H9 (cell line): ENCODE measurements around the gene FZD2. TPM values are rescaled to one million over a fixed set of nuclear protein-coding genes. Genes with fewer than 3 reads are reported as not detected.
"Not testable (repeated sequence)": the region's sequence is repeated elsewhere in the genome, so short reads cannot be mapped to it uniquely, and the experiment has no call there.

Experiments
- DNase-seq: peaks from one replicate; pipeline ENCODE4 v3.0.0-alpha.2; 2017
- H2AFZ ChIP-seq: one replicate; pipeline ENCODE4 v1.6.1; 2013; ENCODE audit warnings: mild to moderate bottlenecking, low read length, control low read depth, moderate library complexity
- H2AK5ac ChIP-seq: 2 replicates; pipeline ENCODE4 v1.6.1; 2013; ENCODE audit warnings: low read length, control low read depth, mixed read lengths; ENCODE audit not compliant: insufficient read length
- H2BK120ac ChIP-seq: one replicate; pipeline ENCODE4 v1.6.1; 2013; ENCODE audit warnings: low read depth, mild to moderate bottlenecking, low read length, control low read depth, inconsistent platforms; ENCODE audit not compliant: poor library complexity, severe bottlenecking
- H2BK12ac ChIP-seq: 2 replicates; pipeline ENCODE4 v1.6.1; 2013; ENCODE audit warnings: low read length, control low read depth, mixed read lengths, low read depth; ENCODE audit not compliant: insufficient read length
- H2BK15ac ChIP-seq: 2 replicates; pipeline ENCODE4 v1.6.1; 2013; ENCODE audit warnings: low read depth, low read length, control low read depth
- H2BK20ac ChIP-seq: one replicate; pipeline ENCODE4 v1.6.1; 2013; ENCODE audit warnings: low read depth, mild to moderate bottlenecking, low read length, control low read depth, inconsistent platforms; ENCODE audit not compliant: poor library complexity, severe bottlenecking
- H2BK5ac ChIP-seq: 2 replicates; pipeline ENCODE4 v1.6.1; 2013; ENCODE audit warnings: low read length, control low read depth, mixed read lengths; ENCODE audit not compliant: insufficient read length
- H3K14ac ChIP-seq: 2 replicates; pipeline ENCODE4 v1.6.1; 2013; ENCODE audit warnings: low read length, control low read depth; ENCODE audit not compliant: insufficient read depth
- H3K18ac ChIP-seq: 2 replicates; pipeline ENCODE4 v1.6.1; 2013; ENCODE audit warnings: low read depth, mild to moderate bottlenecking, mixed read lengths, low read length, control low read depth; ENCODE audit not compliant: insufficient read length
- H3K23ac ChIP-seq: 2 replicates; pipeline ENCODE4 v1.6.1; 2013; ENCODE audit warnings: low read length, control low read depth, mixed read lengths, low read depth; ENCODE audit not compliant: insufficient read length
- H3K23me2 ChIP-seq: 2 replicates; pipeline ENCODE4 v1.6.1; 2013; ENCODE audit warnings: low read depth, mild to moderate bottlenecking, mixed read lengths, low read length, control low read depth; ENCODE audit not compliant: insufficient read length, poor library complexity, severe bottlenecking
- H3K27ac ChIP-seq: 2 replicates; pipeline ENCODE4 v1.5.1; 2013; ENCODE audit warnings: low read length, control low read depth, mixed read lengths, low read depth; ENCODE audit not compliant: insufficient read length
- H3K27me3 ChIP-seq: 2 replicates; pipeline ENCODE4 v1.6.1; 2013; ENCODE audit warnings: low read length, control low read depth, inconsistent platforms; ENCODE audit not compliant: insufficient read depth
- H3K4ac ChIP-seq: 2 replicates; pipeline ENCODE4 v1.6.1; 2013; ENCODE audit warnings: low read depth, mild to moderate bottlenecking, control low read depth, inconsistent platforms, low read length, moderate library complexity
- H3K4me1 ChIP-seq: 2 replicates; pipeline ENCODE4 v1.6.1; 2013; ENCODE audit warnings: low read length, control low read depth, inconsistent platforms; ENCODE audit not compliant: insufficient read depth
- H3K4me2 ChIP-seq: 2 replicates; pipeline ENCODE4 v1.6.1; 2013; ENCODE audit warnings: low read length, control low read depth, mixed read lengths; ENCODE audit not compliant: insufficient read length, insufficient read depth
- H3K56ac ChIP-seq: 2 replicates; pipeline ENCODE4 v1.6.1; 2013; ENCODE audit warnings: low read depth, mild to moderate bottlenecking, mixed read lengths, low read length, control low read depth; ENCODE audit not compliant: insufficient read length
- H3K79me1 ChIP-seq: 2 replicates; pipeline ENCODE4 v1.6.1; 2013; ENCODE audit warnings: low read depth, mild to moderate bottlenecking, moderate library complexity, low read length, control low read depth, inconsistent platforms; ENCODE audit not compliant: insufficient read depth, poor library complexity, severe bottlenecking
- H3K79me2 ChIP-seq: 2 replicates; pipeline ENCODE4 v1.6.1; 2013; ENCODE audit warnings: low read length, control low read depth, inconsistent platforms; ENCODE audit not compliant: insufficient read depth
- H3K9ac ChIP-seq: 2 replicates; pipeline ENCODE4 v1.6.1; 2013; ENCODE audit warnings: low read length, control low read depth, mixed read lengths; ENCODE audit not compliant: insufficient read length; ENCODE audit errors: extremely low read depth
- H3K9me3 ChIP-seq: one replicate; pipeline ENCODE4 v1.6.1; 2013; ENCODE audit warnings: low read depth, low read length, inconsistent platforms; ENCODE audit not compliant: control insufficient read depth
- H3T11ph ChIP-seq: one replicate; pipeline ENCODE4 v1.6.1; 2013; ENCODE audit warnings: mild to moderate bottlenecking, low read length, control low read depth, inconsistent platforms
- H4K20me1 ChIP-seq: one replicate; pipeline ENCODE4 v1.6.1; 2013; ENCODE audit not compliant: control insufficient read depth, insufficient read length, insufficient read depth
- H4K5ac ChIP-seq: 2 replicates; pipeline ENCODE4 v1.6.1; 2013; ENCODE audit warnings: low read depth, mild to moderate bottlenecking, mixed read lengths, low read length, control low read depth; ENCODE audit not compliant: insufficient read length
- H4K8ac ChIP-seq: replicated peaks from 2 replicates; pipeline ENCODE4 v1.6.1; 2013; ENCODE audit warnings: low read length, control low read depth, mixed read lengths, low read depth; ENCODE audit not compliant: insufficient read length
- H4K91ac ChIP-seq: 2 replicates; pipeline ENCODE4 v1.6.1; 2013; ENCODE audit warnings: low read depth, mild to moderate bottlenecking, moderate library complexity, mixed read lengths, low read length, control low read depth; ENCODE audit not compliant: insufficient read length
- H3K27ac Mint-ChIP-seq, 3 experiments: 2 replicates in 2 of 3; 3 replicates in 1 of 3; pipeline ENCODE4 v1.8.0; 2020 to 2021; ENCODE audit warnings: mixed read lengths in 3 of 3, mild to moderate bottlenecking in 1 of 3, moderate library complexity in 1 of 3
- H3K27me3 Mint-ChIP-seq: 2 replicates; pipeline ENCODE4 v1.8.0; 2021; ENCODE audit warnings: low read depth, mild to moderate bottlenecking, moderate library complexity, mixed read lengths
- H3K36me3 Mint-ChIP-seq, 3 experiments: 2 replicates in 2 of 3; 3 replicates in 1 of 3; pipeline ENCODE4 v1.8.0; 2020 to 2021; ENCODE audit warnings: low read depth in 3 of 3, mixed read lengths in 3 of 3; ENCODE audit not compliant: insufficient read depth in 1 of 3
- H3K4me1 Mint-ChIP-seq, 2 experiments: 2 replicates each; pipeline ENCODE4 v1.8.0; 2020; ENCODE audit warnings: mixed read lengths in 2 of 2
- H3K4me3 Mint-ChIP-seq, 2 experiments: 2 replicates in 1 of 2; 3 replicates in 1 of 2; pipeline ENCODE4 v1.8.0; 2020 to 2021; ENCODE audit warnings: mild to moderate bottlenecking in 2 of 2, mixed read lengths in 2 of 2, moderate library complexity in 1 of 2
- H3K9me3 Mint-ChIP-seq, 2 experiments: 2 replicates in 1 of 2; 3 replicates in 1 of 2; pipeline ENCODE4 v1.8.0; 2020; ENCODE audit warnings: mild to moderate bottlenecking in 2 of 2, mixed read lengths in 2 of 2, moderate library complexity in 1 of 2
- WGBS: extraction: QIAGEN DNeasy Blood & Tissue Kit; methylation state at CpG from one replicate; pipeline ENCODE4 v1.1.7; 2013; ENCODE audit warnings: missing lambda C conversion rate, low lambda C conversion rate, mixed read lengths; ENCODE audit not compliant: insufficient read length; ENCODE audit errors: extremely low coverage; 5-methylcytosine and 5-hydroxymethylcytosine counted together
- total RNA-seq: library from RNA; stranded (reverse); gene quantifications from 2 replicates; pipeline ENCODE4 v1.2.1, GENCODE V29; 2021

Gene FZD2
- total RNA-seq, 1 experiment from 2014 or later = 18.2 TPM

GRCh38 chr17:44590762-44591161, 33.5 kb downstream of the FZD2 start:
- WGBS = no CpG with 5 or more reads among the region's 2 CpGs
- H3K4me2 ChIP-seq, H3K79me1 ChIP-seq, H2BK120ac ChIP-seq, H3K9ac ChIP-seq, H2BK12ac ChIP-seq, H2AFZ ChIP-seq, H3K9me3 ChIP-seq, H3K27ac ChIP-seq, H4K5ac ChIP-seq, H3K56ac ChIP-seq, H3K9me3 Mint-ChIP-seq, H3K23me2 ChIP-seq, H3K23ac ChIP-seq, H3T11ph ChIP-seq, H3K27ac Mint-ChIP-seq, H3K36me3 Mint-ChIP-seq, H3K18ac ChIP-seq, H3K4me1 Mint-ChIP-seq, H3K79me2 ChIP-seq, H2BK5ac ChIP-seq, H4K20me1 ChIP-seq, H3K27me3 Mint-ChIP-seq, H2BK15ac ChIP-seq, DNase-seq, H3K4ac ChIP-seq, H4K8ac ChIP-seq, H3K14ac ChIP-seq, H3K27me3 ChIP-seq, H3K4me1 ChIP-seq, H4K91ac ChIP-seq, H3K4me3 Mint-ChIP-seq, H2AK5ac ChIP-seq, H2BK20ac ChIP-seq: not testable (repeated sequence)
